ENCODE data around the gene OCRL. TPM values are rescaled to one million over a fixed set of nuclear protein-coding genes. Genes with fewer than 3 reads are reported as not detected.

OCRL gene
- total and polyA plus RNA-seq, 2 of the 13 experiments (the other 11 are each of a cell fraction or from before 2014, with no cell fraction given), result 13.4 to 32.0 TPM

DNA sequence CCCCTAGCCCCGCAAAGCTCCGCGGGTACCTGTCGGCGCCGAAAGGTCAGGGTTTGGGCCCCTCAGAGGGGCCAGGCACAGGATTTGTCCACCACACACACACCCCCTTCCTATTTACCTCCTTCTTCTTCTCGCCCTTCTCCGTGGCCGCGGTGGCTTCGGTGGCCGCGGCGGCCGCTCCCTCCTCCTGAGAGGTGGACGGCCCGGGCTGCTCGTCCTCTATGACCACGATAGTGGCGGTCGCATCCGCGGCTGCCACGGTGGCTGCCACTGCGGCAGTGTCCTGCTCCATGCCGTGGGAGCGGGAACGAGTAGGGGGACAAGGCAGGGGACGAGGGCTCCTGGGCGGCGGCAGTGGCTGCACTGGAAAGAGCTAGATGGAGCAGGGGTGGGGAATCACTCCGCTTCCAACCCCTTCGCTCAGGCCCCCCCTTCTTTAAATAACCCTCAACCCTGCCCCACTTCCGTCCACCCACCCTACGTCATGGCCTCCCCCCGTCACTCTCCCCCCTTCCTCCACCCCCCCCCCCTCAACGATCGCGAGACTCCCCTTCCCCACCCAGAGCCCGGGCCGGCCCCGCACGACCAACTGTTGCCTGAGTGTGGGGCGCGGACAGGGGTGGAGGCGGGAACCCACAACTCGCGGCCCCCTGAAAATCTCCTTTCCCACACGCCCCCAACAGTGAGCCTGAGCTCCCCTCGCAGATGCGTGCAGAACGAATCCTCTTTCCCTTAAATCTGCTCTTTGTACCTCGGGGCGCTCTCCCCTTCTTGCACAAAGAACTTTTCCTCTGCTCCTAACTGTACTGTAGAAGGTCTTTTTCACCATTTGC lies 16.8 kb upstream of the OCRL start, which contains the start of gene SMARCA1 (continued):
- TF ChIP-seq, protein P1, sequence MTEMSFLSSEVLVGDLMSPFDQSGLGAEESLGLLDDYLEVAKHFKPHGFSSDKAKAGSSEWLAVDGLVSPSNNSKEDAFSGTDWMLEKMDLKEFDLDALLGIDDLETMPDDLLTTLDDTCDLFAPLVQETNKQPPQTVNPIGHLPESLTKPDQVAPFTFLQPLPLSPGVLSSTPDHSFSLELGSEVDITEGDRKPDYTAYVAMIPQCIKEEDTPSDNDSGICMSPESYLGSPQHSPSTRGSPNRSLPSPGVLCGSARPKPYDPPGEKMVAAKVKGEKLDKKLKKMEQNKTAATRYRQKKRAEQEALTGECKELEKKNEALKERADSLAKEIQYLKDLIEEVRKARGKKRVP (CRISPR knock-in tag; IDR thresholded peaks at IDR 0.05), result no peak
- no peak for TF ChIP-seq PPARG (CRISPR knock-in tag; conservative IDR thresholded peaks at IDR 0.05)
- TF ChIP-seq MAZ (IDR thresholded peaks at IDR 0.05; ENCODE audit: borderline replicate concordance, low read depth, low read length), result peak; percentile 75; the same call in 1 of the 2 replicates
- TF ChIP-seq MAZ (CRISPR knock-in tag; IDR thresholded peaks at IDR 0.05; ENCODE audit: low read depth), result peak; percentile 50; the same call in 1 of the 2 replicates
- TF ChIP-seq TCF12 (IDR thresholded peaks at IDR 0.05), result no peak
- TF ChIP-seq TCF12 (CRISPR knock-in tag; IDR thresholded peaks at IDR 0.05), result 0 out of 2 replicates have a peak, but pooled peaks have one; percentile 28
- no peak for TF ChIP-seq TBP (CRISPR knock-in tag; IDR thresholded peaks at IDR 0.05)
- no peak for TF ChIP-seq ZNF589 (CRISPR knock-in tag; conservative IDR thresholded peaks at IDR 0.05)
- TF ChIP-seq, protein P2, sequence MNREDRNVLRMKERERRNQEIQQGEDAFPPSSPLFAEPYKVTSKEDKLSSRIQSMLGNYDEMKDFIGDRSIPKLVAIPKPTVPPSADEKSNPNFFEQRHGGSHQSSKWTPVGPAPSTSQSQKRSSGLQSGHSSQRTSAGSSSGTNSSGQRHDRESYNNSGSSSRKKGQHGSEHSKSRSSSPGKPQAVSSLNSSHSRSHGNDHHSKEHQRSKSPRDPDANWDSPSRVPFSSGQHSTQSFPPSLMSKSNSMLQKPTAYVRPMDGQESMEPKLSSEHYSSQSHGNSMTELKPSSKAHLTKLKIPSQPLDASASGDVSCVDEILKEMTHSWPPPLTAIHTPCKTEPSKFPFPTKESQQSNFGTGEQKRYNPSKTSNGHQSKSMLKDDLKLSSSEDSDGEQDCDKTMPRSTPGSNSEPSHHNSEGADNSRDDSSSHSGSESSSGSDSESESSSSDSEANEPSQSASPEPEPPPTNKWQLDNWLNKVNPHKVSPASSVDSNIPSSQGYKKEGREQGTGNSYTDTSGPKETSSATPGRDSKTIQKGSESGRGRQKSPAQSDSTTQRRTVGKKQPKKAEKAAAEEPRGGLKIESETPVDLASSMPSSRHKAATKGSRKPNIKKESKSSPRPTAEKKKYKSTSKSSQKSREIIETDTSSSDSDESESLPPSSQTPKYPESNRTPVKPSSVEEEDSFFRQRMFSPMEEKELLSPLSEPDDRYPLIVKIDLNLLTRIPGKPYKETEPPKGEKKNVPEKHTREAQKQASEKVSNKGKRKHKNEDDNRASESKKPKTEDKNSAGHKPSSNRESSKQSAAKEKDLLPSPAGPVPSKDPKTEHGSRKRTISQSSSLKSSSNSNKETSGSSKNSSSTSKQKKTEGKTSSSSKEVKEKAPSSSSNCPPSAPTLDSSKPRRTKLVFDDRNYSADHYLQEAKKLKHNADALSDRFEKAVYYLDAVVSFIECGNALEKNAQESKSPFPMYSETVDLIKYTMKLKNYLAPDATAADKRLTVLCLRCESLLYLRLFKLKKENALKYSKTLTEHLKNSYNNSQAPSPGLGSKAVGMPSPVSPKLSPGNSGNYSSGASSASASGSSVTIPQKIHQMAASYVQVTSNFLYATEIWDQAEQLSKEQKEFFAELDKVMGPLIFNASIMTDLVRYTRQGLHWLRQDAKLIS (CRISPR knock-in tag; IDR thresholded peaks at IDR 0.05), result no peak
- TF ChIP-seq KDM5B (CRISPR knock-in tag; IDR thresholded peaks at IDR 0.05; ENCODE audit: borderline replicate concordance), result peak; percentile 27; the same call in 1 of the 2 replicates
- 0 out of 2 replicates have a peak, but pooled peaks have one; percentile 12 for TF ChIP-seq FOSL2 (CRISPR knock-in tag; IDR thresholded peaks at IDR 0.05)
- TF ChIP-seq KDM3A (CRISPR knock-in tag; IDR thresholded peaks at IDR 0.05; ENCODE audit: low read depth), result 0 out of 2 replicates have a peak, but pooled peaks have one; percentile 54
- TF ChIP-seq CCDC6 (CRISPR knock-in tag; IDR thresholded peaks at IDR 0.05), result no peak
- peak; percentile 27; the same call in 1 of the 2 replicates for TF ChIP-seq HOXA3 (CRISPR knock-in tag; IDR thresholded peaks at IDR 0.05)
- TF ChIP-seq PHF8 (CRISPR knock-in tag; IDR thresholded peaks at IDR 0.05), result peak; percentile 71
- no peak for TF ChIP-seq ZUFSP (CRISPR knock-in tag; IDR thresholded peaks at IDR 0.05; ENCODE audit: borderline replicate concordance)
- no peak for TF ChIP-seq NFKBIZ (CRISPR knock-in tag; IDR thresholded peaks at IDR 0.05)
- no peak for TF ChIP-seq ZNF660 (CRISPR knock-in tag; IDR thresholded peaks at IDR 0.05; ENCODE audit: borderline replicate concordance, low read depth)
- no peak for TF ChIP-seq SOX13 (IDR thresholded peaks at IDR 0.05)
- TF ChIP-seq SOX13 (CRISPR knock-in tag; conservative IDR thresholded peaks at IDR 0.05 in 1 of 2, IDR thresholded peaks at IDR 0.05 in 1 of 2), result peak in 1 of 2 experiments; percentile 4; a peak in 1 of 4 replicates
- peak; percentile 49 for TF ChIP-seq CBX1 (IDR thresholded peaks at IDR 0.05; ENCODE audit: low read depth)
- TF ChIP-seq SP1 (IDR thresholded peaks at IDR 0.05), result no peak
- no peak for TF ChIP-seq SP1 (CRISPR knock-in tag; IDR thresholded peaks at IDR 0.05)
- TF ChIP-seq ZNF296 (CRISPR knock-in tag; conservative IDR thresholded peaks at IDR 0.05), result no peak
- TF ChIP-seq ZMYM4 (CRISPR knock-in tag; IDR thresholded peaks at IDR 0.05), result peak; percentile 53; the same call in 1 of the 2 replicates

Data from HepG2 (cell line).